Measurements from ENCODE around the gene TP63. TPM values are rescaled to one million over a fixed set of nuclear protein-coding genes. Genes with fewer than 3 reads are reported as not detected.

The TP63 gene
- polyA plus RNA-seq, 3 donors = not detected

DNA sequence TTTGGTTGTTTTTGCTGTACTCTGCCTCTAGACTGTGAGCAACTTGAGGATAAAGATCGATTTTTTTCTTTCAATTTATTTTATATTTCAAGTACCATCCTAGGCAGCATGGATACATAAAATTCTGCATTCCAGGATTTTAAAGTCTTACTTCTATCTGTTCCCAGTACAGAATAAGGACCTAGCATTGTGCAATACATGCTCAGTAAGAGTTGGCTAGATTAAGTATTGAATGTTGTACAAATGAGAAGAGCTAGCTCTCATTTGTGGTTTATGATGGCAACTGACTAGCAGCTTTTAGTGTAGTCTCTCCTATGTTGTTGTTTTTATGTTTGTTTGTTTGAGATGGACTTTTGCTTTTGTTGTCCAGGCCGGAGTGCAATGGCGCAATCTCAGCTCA is 222.7 kb downstream of the TP63 start:
- Mint-ChIP-seq H3K9me3 (peaks cover 1 to 13% (median 3%) of the 10 kb centered on the region in 7 donors), H3K27me3 (ENCODE audit: low read depth in 3 of 3) (peaks cover 0 to 2% (median 0%) of the 10 kb centered on the region in 3 donors), H3K4me3 (no peak overlapping the region), H3K36me3 (no peaks in the 10 kb centered on the region), H3K27ac (no peak overlapping the region), H3K4me1 (no peaks in the 10 kb centered on the region)
- no peak for TF ChIP-seq CTCF (IDR thresholded peaks at IDR 0.05)
- H3K4me2 ChIP-seq (replicated peaks; ENCODE audit: extremely low read depth, low read length, poor library complexity, severe bottlenecking) = no peak overlapping the region
- no peak overlapping the region for H3K27ac ChIP-seq (ENCODE audit: low read depth in 1 of 2, low read length in 2 of 2)
- H3K27me3 ChIP-seq (ENCODE audit: control insufficient read depth in 2 of 2, insufficient read depth in 2 of 2, low read length in 2 of 2) = no peaks in the 10 kb centered on the region
- H4K20me1 ChIP-seq (ENCODE audit: insufficient read depth, low read length) = no peaks in the 10 kb centered on the region
- intact Hi-C loops (cut with micrococcal nuclease) = no loop called here
- no peak overlapping the region for H3K9ac ChIP-seq (ENCODE audit: insufficient read depth, low read length, poor library complexity, severe bottlenecking)
- H3K36me3 ChIP-seq (replicated peaks in 1 of 2; ENCODE audit: control insufficient read depth in 1 of 2, insufficient read depth in 2 of 2, low read length in 2 of 2) = no peaks in the 10 kb centered on the region
- 94% methylated on average over 2 of the region's 3 CpGs for WGBS (ENCODE audit: insufficient coverage)
- peaks cover 0 to 4% of the 10 kb centered on the region in 2 donors for H3K9me3 ChIP-seq (replicated peaks in 1 of 2; ENCODE audit: control insufficient read depth in 1 of 2, insufficient read depth in 1 of 2, low read length in 2 of 2)
- no peaks in the 10 kb centered on the region for H3K4me1 ChIP-seq (ENCODE audit: control insufficient read depth in 1 of 2, insufficient read depth in 2 of 2, low read length in 2 of 2)
- H2AFZ ChIP-seq (ENCODE audit: insufficient read depth, low read depth, low read length, poor library complexity, severe bottlenecking) = no peak overlapping the region
- no peak for DNase-seq
- H3K4me3 ChIP-seq (replicated peaks in 1 of 3; ENCODE audit: low read depth in 2 of 3, low read length in 3 of 3) = no peak overlapping the region
- no peaks in the 10 kb centered on the region for H3K79me2 ChIP-seq (ENCODE audit: insufficient read depth, low read length)

- 92% methylated on average over 4 of the region's 4 CpGs for WGBS (ENCODE audit: insufficient coverage)
- Mint-ChIP-seq H3K36me3 (no peaks in the 10 kb centered on the region), H3K4me3 (no peak overlapping the region), H3K4me1 (no peaks in the 10 kb centered on the region), H3K27ac (no peak overlapping the region), H3K9me3 (peaks cover 0 to 4% (median 2%) of the 10 kb centered on the region in 7 donors), H3K27me3 (ENCODE audit: low read depth in 3 of 3) (no peaks in the 10 kb centered on the region)
- no peak overlapping the region for H3K27ac ChIP-seq (ENCODE audit: low read depth in 1 of 2, low read length in 2 of 2)
- H3K9ac ChIP-seq (ENCODE audit: insufficient read depth, low read length, poor library complexity, severe bottlenecking) = no peak overlapping the region
- H3K79me2 ChIP-seq (ENCODE audit: insufficient read depth, low read length) = no peaks in the 10 kb centered on the region
- no peaks in the 10 kb centered on the region for H3K4me1 ChIP-seq (ENCODE audit: control insufficient read depth in 1 of 2, insufficient read depth in 2 of 2, low read length in 2 of 2)
- H3K9me3 ChIP-seq (replicated peaks in 1 of 2; ENCODE audit: control insufficient read depth in 1 of 2, insufficient read depth in 1 of 2, low read length in 2 of 2) = no peaks in the 10 kb centered on the region
- H3K4me3 ChIP-seq (replicated peaks in 1 of 3; ENCODE audit: low read depth in 2 of 3, low read length in 3 of 3) = no peak overlapping the region
- H3K36me3 ChIP-seq (replicated peaks in 1 of 2; ENCODE audit: control insufficient read depth in 1 of 2, insufficient read depth in 2 of 2, low read length in 2 of 2) = no peaks in the 10 kb centered on the region
- H3K27me3 ChIP-seq (ENCODE audit: control insufficient read depth in 2 of 2, insufficient read depth in 2 of 2, low read length in 2 of 2) = no peaks in the 10 kb centered on the region
- no peaks in the 10 kb centered on the region for H4K20me1 ChIP-seq (ENCODE audit: insufficient read depth, low read length)
- intact Hi-C loops (cut with micrococcal nuclease) = no loop called here
- no peak overlapping the region for H3K4me2 ChIP-seq (replicated peaks; ENCODE audit: extremely low read depth, low read length, poor library complexity, severe bottlenecking)
- DNase-seq = no peak
- H2AFZ ChIP-seq (ENCODE audit: insufficient read depth, low read depth, low read length, poor library complexity, severe bottlenecking) = no peak overlapping the region
- no peak for TF ChIP-seq CTCF (IDR thresholded peaks at IDR 0.05)
Measured at GRCh38 chr3:189860296-189860695, 229.1 kb downstream of the TP63 start.

Data from CD14-positive monocyte (primary cell).